BJ (cell line): Measurements from ENCODE around the gene FAM200A. TPM values are rescaled to one million over a fixed set of nuclear protein-coding genes. Genes with fewer than 3 reads are reported as not detected.

ENCODE experiments used
- CTCF ChIA-PET: fragments of 350-600 bp; formaldehyde crosslinking; extraction: SDS; loops from one replicate; lab custom pipeline; 2021; ENCODE audit warnings: antibody characterized with exemption, inconsistent platforms; lab: Yijun Ruan, JAX
- POLR2A ChIA-PET: fragments of 300-600 bp; sonication (Branson Sonifier 250); formaldehyde crosslinking; extraction: SDS; loops from one replicate; lab custom pipeline; 2021; ENCODE audit warnings: antibody characterized with exemption; lab: Charles Lee
- DNase-seq: peaks from one replicate; pipeline ENCODE4 v3.0.0-alpha.2; 2011; ENCODE audit warnings: low read depth
- H3K27me3 ChIP-seq: 2 replicates; pipeline ENCODE4 v1.6.0; 2011; ENCODE audit warnings: low read length; ENCODE audit not compliant: control insufficient read depth, insufficient read depth
- H3K36me3 ChIP-seq: 2 replicates; pipeline ENCODE4 v1.5.1; 2011; ENCODE audit warnings: low read length; ENCODE audit not compliant: control insufficient read depth, insufficient read depth
- H3K4me3 ChIP-seq: 2 replicates; pipeline ENCODE4 v1.5.1; 2011; ENCODE audit warnings: low read depth, mild to moderate bottlenecking, control low read depth, low read length
- CTCF ChIP-seq: IDR thresholded peaks from 2 replicates; pipeline ENCODE4 v1.5.1; 2011; ENCODE audit warnings: low read depth, mild to moderate bottlenecking, control low read depth, inconsistent platforms, low read length, moderate library complexity; ENCODE audit not compliant: insufficient read depth
- polyA plus RNA-seq: library from polyadenylated mRNA; depleted of rRNA; stranded (reverse); fragments of >200 nt; gene quantifications from 2 replicates; pipeline ENCODE4 v1.2.3, GENCODE V29; 2011

Gene FAM200A
- polyA plus RNA-seq, 1 experiment = 3.8 TPM

DNA sequence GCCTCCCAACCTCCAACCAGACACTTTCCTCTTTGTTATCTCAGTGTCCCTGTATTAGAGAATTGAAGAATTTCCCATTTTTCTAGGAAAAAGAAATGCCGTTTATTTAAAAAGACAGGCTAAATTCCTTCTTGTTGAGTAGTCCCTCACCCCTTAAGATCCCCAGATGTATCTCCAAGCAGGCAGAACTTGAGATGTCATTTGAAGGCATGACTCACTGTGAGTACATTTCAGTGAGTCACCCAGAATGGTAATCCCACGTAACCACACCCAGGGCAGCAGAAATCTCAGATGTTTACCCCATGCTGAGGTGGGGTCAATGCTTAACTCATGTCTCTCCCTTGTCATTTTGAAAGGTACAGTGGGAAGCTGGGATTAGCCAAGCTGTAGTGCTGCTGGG is 10.9 kb upstream of the FAM200A start:
- POLR2A ChIA-PET = no interaction called here
- no peak for TF ChIP-seq CTCF
- CTCF ChIA-PET = no interaction called here
- H3K27me3 ChIP-seq = no peaks in the 10 kb centered on the region
- peaks cover 22% of the 10 kb centered on the region for H3K36me3 ChIP-seq
- H3K4me3 ChIP-seq = no peak overlapping the region
- DNase-seq = peak; percentile 97

DNA sequence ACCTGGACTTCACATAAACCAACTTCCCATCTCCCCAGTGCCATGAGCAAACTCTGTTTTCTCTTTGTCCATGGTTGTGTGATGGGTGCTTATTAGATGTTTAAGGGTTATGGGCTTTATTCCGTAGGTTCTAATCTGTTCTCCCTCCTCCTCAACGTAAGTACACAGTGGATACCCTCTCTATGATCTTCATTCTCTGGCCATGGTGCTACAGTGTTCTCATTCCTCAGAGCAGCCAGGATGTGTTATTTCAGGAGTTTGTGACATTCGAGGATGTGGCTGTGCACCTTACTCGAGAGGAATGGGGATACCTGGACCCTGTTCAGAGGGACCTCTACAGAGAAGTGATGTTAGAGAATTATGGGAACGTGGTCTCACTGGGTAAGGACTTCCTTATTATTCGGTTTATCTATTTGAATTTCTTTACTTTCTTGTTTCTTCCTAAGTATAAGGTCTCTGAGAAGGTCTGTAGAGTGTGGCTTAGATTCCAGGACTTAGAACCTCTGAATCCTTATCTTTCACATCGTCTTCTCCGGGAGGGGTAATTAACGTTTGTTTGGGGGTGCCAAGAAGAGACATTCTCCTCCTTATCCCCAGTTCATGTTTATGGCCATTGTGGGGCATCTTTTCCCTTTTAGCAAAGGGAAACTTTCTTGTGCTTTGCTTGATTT is 10.3 kb upstream of the FAM200A start:
- H3K4me3 ChIP-seq = no peak overlapping the region
- CTCF ChIA-PET = no interaction called here

DNA sequence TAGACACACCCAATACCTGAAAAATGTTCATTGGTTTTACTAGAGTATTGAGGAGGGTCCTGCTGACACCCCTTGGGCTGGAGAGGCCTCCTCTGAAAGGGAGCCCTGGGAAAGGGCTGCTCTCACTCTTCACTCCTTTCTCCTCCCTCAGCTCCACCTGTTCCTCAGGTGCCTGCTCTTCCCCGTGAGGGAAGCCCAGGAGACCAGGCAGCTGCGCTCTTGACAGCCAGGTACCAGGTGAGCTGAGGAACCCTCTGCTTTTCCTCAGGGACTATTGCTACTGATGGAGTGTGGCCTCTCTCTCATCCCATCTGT is 9.8 kb upstream of the FAM200A start:
- Histone ChIP-seq H3K4me3 (no peak overlapping the region), H3K36me3 (peaks cover 22% of the 10 kb centered on the region), H3K27me3 (no peaks in the 10 kb centered on the region)
- ChIA-PET POLR2A (no interaction called here), CTCF (interaction anchor here (0.6 kb wide), 1 partner anchor 414 kb away, joined by 3 read pairs; no protein-coding TSS in a partner anchor)
- DNase-seq = no peak
- no peak for TF ChIP-seq CTCF

More for the DNA sequence above, 10.3 kb upstream of the FAM200A start:
- peaks cover 22% of the 10 kb centered on the region for H3K36me3 ChIP-seq
- POLR2A ChIA-PET = no interaction called here
- DNase-seq = no peak
- TF ChIP-seq CTCF = no peak
- H3K27me3 ChIP-seq = no peaks in the 10 kb centered on the region

DNA sequence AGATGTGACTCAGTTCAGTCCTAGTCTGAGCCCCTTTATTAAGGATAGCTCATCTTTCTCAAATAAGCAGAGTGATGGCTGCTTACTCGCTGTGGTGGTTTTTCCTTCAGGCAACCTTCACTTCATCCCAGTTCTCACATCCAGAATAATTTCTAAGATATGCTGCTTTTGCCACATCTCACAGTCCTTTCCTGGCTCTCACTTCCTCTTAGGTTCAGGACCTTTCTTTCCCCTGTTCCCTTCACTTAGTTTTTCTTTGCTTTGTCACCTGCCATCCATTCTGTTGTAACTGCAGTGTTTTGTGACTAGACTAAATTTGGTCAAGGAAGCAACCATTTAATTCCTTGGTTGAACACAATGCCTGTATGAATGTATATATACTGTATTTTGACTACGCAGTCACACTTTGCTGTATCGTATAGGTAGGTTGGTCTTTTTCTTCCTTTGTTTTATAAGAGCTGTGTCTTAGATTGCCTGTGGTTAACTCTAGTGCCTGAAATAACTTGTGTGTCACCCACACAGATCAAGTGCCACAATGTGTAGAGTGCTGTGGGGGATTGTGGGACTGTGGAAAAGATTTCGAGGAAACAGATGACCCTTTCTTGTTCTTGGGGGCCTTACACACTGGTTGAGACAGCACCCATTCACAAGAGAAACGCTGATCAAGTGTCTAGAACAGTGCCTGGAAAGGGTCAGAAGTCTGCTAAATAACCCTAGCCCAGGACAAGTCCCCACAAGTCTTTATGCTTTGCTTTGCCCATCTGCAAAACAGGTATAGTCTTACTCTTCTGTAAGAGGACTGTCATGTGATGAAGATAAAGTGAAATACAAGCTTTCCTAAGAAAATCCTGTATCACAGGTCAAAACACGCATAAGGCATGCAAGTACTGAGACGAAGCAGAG is 9.2 kb upstream of the FAM200A start:
- no peak overlapping the region for H3K4me3 ChIP-seq
- DNase-seq = no peak
- H3K27me3 ChIP-seq = no peaks in the 10 kb centered on the region
- POLR2A ChIA-PET = no interaction called here
- CTCF ChIA-PET = interaction anchor here (0.6 kb wide), 1 partner anchor 413 kb away, joined by 3 read pairs; no protein-coding TSS in a partner anchor
- no peak for TF ChIP-seq CTCF
- peaks cover 22% of the 10 kb centered on the region for H3K36me3 ChIP-seq
